HEK293T (cell line): ENCODE data around the gene DAO.
"Not testable (repeated sequence)": the region's sequence is repeated elsewhere in the genome, so short reads cannot be mapped to it uniquely, and the experiment has no call there.

ENCODE experiments used
- CTCF ChIA-PET: fragments of 350-600 bp; formaldehyde crosslinking; extraction: SDS; loops from one replicate; lab custom pipeline; 2021; ENCODE audit warnings: antibody characterized with exemption, inconsistent platforms; lab: Yijun Ruan, JAX
- POLR2A ChIA-PET: fragments of 350-600 bp; formaldehyde crosslinking; extraction: SDS; loops from one replicate; lab custom pipeline; 2020; ENCODE audit warnings: antibody characterized with exemption, inconsistent platforms; lab: Yijun Ruan, JAX
- DNase-seq: peaks from one replicate; pipeline ENCODE4 v3.0.0; 2012; ENCODE audit warnings: mixed read lengths; ENCODE audit errors: extremely low spot score
- ARNT ChIP-seq: fragments of 450-650 bp; IDR thresholded peaks from 2 replicates; pipeline ENCODE4 v1.6.1; 2017; ENCODE audit warnings: mild to moderate bottlenecking
- BHLHE40 ChIP-seq: fragments of 450-650 bp; IDR thresholded peaks from 2 replicates; pipeline ENCODE4 v1.6.1; 2016; ENCODE audit warnings: mild to moderate bottlenecking, moderate library complexity, borderline replicate concordance
- CTBP1 ChIP-seq: fragments of 450-650 bp; IDR thresholded peaks from 2 replicates; pipeline ENCODE4 v1.6.1; 2016; ENCODE audit warnings: borderline replicate concordance
- ELF4 ChIP-seq: fragments of 450-650 bp; IDR thresholded peaks from 2 replicates; pipeline ENCODE4 v1.6.1; 2017; ENCODE audit warnings: antibody characterized with exemption
- FOXA1 ChIP-seq: fragments of 450-650 bp; IDR thresholded peaks from 2 replicates; pipeline ENCODE4 v1.6.1; 2016; ENCODE audit warnings: mild to moderate bottlenecking
- FOXK2 ChIP-seq: fragments of 450-650 bp; IDR thresholded peaks from 2 replicates; pipeline ENCODE4 v1.6.1; 2016; ENCODE audit warnings: mild to moderate bottlenecking
- FOXM1 ChIP-seq: fragments of 450-650 bp; IDR thresholded peaks from 2 replicates; pipeline ENCODE4 v1.6.1; 2017; ENCODE audit warnings: mild to moderate bottlenecking, borderline replicate concordance
- HDGF ChIP-seq: fragments of 450-650 bp; IDR thresholded peaks from 2 replicates; pipeline ENCODE4 v1.6.1; 2017; ENCODE audit warnings: antibody characterized with exemption, borderline replicate concordance
- L3MBTL2 ChIP-seq: fragments of 450-650 bp; conservative IDR thresholded peaks from 2 replicates; pipeline ENCODE4 v1.6.1; 2016; ENCODE audit warnings: mild to moderate bottlenecking
- LEF1 ChIP-seq: fragments of 450-650 bp; IDR thresholded peaks from 2 replicates; pipeline ENCODE4 v1.6.1; 2017; ENCODE audit warnings: mild to moderate bottlenecking, borderline replicate concordance
- NFRKB ChIP-seq: fragments of 450-650 bp; IDR thresholded peaks from 2 replicates; pipeline ENCODE4 v1.6.1; 2016; ENCODE audit warnings: mild to moderate bottlenecking, moderate library complexity
- SP1 ChIP-seq: fragments of 450-650 bp; IDR thresholded peaks from 2 replicates; pipeline ENCODE4 v1.6.1; 2017
- SUZ12 ChIP-seq: fragments of 450-650 bp; IDR thresholded peaks from 2 replicates; pipeline ENCODE4 v1.6.1; 2016; ENCODE audit warnings: mild to moderate bottlenecking
- TARDBP ChIP-seq: fragments of 450-650 bp; IDR thresholded peaks from 2 replicates; pipeline ENCODE4 v1.6.1; 2016
- ZNF384 ChIP-seq: fragments of 450-650 bp; IDR thresholded peaks from 2 replicates; pipeline ENCODE4 v1.6.1; 2016
- TF ChIP-seq, protein P1 (sequence below): fragments of 450-650 bp; IDR thresholded peaks from 2 replicates; pipeline ENCODE4 v1.6.1; 2016

The DAO gene

DNA sequence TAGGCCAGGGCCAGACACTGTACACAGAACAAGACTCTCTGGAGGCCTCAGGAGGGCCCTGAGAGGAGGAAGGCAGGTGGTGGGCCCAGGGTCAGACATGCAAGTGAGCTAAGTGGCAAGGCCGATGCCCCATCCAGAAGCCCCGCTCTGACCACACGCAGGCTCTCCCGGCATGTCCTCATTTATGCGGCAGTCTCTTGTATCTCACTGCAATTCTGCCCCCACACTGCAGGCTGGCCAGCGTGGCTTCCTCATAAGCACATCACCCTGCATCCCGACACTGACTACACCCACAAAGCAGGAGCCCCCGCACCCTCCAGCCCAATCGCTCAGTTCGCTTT is 40.0 kb upstream of the DAO start:
- TF ChIP-seq FOXM1, result no peak
- no peak for TF ChIP-seq ELF4
- TF ChIP-seq ZNF384, result no peak
- TF ChIP-seq NFRKB, result no peak
- TF ChIP-seq SUZ12, result no peak
- no peak for TF ChIP-seq FOXK2
- TF ChIP-seq SP1, result no peak
- no peak for TF ChIP-seq L3MBTL2
- no peak for TF ChIP-seq TARDBP
- TF ChIP-seq BHLHE40, result no peak
- TF ChIP-seq, protein P1, sequence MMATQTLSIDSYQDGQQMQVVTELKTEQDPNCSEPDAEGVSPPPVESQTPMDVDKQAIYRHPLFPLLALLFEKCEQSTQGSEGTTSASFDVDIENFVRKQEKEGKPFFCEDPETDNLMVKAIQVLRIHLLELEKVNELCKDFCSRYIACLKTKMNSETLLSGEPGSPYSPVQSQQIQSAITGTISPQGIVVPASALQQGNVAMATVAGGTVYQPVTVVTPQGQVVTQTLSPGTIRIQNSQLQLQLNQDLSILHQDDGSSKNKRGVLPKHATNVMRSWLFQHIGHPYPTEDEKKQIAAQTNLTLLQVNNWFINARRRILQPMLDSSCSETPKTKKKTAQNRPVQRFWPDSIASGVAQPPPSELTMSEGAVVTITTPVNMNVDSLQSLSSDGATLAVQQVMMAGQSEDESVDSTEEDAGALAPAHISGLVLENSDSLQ, result no peak
- TF ChIP-seq FOXA1, result no peak
- TF ChIP-seq LEF1, result no peak
- TF ChIP-seq HDGF, result no peak
- TF ChIP-seq ARNT, result no peak
- TF ChIP-seq CTBP1, result no peak
- DNase-seq, result no peak
- POLR2A ChIA-PET, result no interaction called here
- CTCF ChIA-PET, result no interaction called here

DNA sequence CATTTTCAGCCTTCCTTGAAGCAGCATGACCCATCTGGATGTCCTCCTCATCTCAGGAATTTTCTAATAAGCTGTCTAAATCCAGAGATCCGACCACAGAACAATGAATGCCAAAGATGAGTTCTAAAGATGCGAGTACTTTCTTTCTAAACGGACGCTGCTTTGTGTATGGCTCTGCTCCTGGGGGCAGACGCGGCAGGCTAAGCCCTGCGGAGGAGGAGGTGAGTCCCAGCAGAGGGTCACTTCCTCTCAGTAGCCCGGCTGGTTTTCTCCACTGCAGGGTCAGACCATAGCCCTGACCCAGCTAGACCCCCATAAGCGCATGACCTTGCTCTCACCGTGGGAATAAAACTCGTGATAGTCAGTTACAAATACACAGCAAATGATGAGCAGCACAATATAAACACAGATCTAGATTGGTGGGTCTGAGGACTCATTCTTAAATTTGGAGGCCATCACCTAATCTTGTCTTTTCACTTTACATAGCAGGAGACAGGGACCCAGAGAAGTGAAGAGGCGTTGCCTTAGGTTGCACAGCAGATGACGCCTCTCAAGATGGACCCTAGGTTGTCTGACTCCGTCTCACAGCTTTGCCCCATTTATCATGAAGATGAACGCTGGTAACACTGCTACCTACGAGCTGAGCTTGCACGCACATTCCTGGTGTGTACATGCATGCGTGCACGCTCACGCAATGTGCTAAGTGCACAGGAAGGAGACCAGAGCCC is 39.1 kb upstream of the DAO start:
- no peak for DNase-seq
- POLR2A ChIA-PET, result no interaction called here
- TF ChIP-seq ZNF384 (no peak), CTBP1 (no peak), NFRKB (no peak), HDGF (no peak), TARDBP (no peak), SUZ12 (no peak), SP1 (no peak), FOXK2 (no peak), FOXA1 (no peak), LEF1 (no peak), ARNT (no peak), BHLHE40 (no peak), FOXM1 (no peak)
- TF ChIP-seq, protein P1, result no peak
- CTCF ChIA-PET, result no interaction called here

DNA sequence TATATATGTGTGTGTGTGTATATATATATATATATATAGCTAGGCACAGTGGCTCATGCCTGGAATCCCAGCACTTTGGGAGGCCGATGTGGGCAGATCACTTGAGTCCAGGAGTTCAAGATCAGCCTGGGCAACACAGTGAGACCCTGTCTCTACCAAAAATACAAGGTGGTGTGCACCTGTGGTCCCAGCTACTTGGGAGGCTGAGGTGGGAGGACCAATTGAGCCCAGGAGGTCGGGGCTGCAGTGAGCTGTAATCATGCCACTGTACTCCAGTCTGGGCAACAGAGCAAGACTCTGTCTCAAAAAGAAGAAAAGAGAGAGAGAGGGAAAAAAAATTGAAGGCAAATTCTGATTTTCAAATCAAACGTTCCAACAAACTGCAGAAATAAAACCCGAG is 38.1 kb upstream of the DAO start:
- POLR2A ChIA-PET, CTCF ChIA-PET, DNase-seq: not testable (repeated sequence)

DNA sequence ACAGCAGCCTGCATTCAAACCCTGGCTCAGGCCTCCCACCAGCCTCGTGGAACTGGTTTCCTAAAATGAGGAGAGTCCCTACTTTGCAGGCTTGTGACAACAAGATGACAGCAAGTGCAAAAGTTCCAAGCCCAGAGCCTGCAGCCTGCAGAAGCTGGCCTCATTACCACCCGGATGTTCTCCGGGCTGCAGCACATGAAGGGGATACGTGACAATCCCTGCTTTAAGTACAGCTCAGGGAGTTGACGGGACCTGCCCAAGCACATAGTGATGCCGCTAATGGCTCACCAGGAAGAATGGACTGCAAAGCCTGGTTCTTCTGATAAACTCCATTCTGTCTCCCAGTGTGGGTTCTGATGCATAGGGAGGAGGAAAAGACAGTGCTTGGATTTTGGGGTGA is 37.5 kb upstream of the DAO start:
- POLR2A ChIA-PET, result no interaction called here
- CTCF ChIA-PET, result no interaction called here
- no peak for DNase-seq
- TF ChIP-seq SP1 (no peak), L3MBTL2 (no peak), FOXA1 (no peak), ZNF384 (no peak), HDGF (no peak)

DNA sequence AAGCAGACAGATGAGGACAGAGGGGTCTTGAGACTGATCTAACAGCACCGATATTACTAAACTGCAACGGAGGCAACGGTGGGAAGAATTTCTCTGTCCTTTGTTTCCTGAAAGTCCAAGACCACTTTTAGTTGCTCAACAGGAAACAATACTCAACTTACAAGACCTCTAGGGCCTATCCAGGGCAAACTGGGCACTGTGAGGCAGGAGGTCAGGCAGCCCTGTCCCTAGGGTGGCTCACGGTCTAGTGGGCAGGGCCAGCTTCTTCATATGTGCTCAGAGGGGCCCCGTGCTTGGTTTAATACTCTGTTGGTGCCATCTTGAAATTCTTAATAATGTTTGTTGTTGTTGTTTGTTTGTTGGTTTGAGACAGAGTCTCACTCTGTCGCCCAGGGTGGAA is 36.7 kb upstream of the DAO start:
- TF ChIP-seq FOXM1, result no peak
- TF ChIP-seq CTBP1, result no peak
- TF ChIP-seq ZNF384, result no peak
- TF ChIP-seq FOXK2, result no peak
- no peak for TF ChIP-seq ELF4
- CTCF ChIA-PET, result no interaction called here
- POLR2A ChIA-PET, result no interaction called here

DNA sequence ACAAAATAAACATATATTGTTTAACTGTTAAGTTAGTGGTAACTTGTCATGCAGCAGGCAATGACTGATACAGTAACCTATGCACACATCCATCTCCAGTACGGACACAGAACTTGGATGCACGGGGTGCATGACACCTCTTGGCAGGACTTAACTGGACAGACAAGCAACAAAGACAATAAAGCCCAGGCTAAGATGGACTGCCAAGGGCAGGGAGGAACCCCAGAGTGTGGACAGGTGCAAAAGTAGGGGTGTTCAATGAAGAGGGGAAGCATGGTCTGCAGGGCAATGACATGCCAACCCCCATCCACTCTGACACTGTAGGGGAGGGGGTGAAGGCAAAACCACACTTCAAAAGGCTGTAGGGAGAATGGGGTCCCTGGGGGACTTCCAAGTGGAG is 34.2 kb upstream of the DAO start:
- ChIA-PET POLR2A (no interaction called here), CTCF (no interaction called here)
- DNase-seq, result no peak
- TF ChIP-seq CTBP1, result no peak
- no peak for TF ChIP-seq ARNT
- TF ChIP-seq TARDBP, result no peak
- no peak for TF ChIP-seq BHLHE40
- no peak for TF ChIP-seq HDGF
- no peak for TF ChIP-seq FOXA1
- TF ChIP-seq FOXM1, result no peak
- no peak for TF ChIP-seq L3MBTL2
- TF ChIP-seq, protein P1, result no peak

More for the DNA sequence above, 36.7 kb upstream of the DAO start:
- no peak for DNase-seq

DNA sequence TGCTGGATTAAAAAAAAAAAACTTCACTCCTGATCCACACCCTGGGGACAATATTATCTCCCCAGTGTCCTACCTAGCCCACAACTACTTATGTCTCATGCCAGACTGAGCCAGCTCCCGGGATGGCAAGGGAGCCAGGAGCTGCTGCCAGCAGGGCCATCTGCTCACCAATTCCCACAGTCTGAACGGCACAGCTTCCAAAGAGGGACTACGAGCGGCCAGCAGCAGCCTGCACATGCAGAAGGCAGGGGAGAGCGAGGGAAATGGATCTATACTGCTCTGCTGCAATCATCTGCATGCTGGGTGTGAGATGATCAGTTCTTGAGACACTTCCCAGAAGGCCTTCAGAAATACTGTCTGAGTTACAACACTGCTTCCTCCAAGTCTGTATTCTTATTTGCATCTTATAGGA is 33.6 kb upstream of the DAO start:
- POLR2A ChIA-PET, result no interaction called here
- no peak for TF ChIP-seq NFRKB
- no peak for TF ChIP-seq FOXM1
- no peak for TF ChIP-seq SUZ12
- TF ChIP-seq ELF4, result no peak
- no peak for TF ChIP-seq TARDBP
- no peak for TF ChIP-seq LEF1
- TF ChIP-seq CTBP1, result no peak
- TF ChIP-seq HDGF, result no peak
- TF ChIP-seq FOXA1, result no peak
- no peak for TF ChIP-seq ARNT
- TF ChIP-seq, protein P1, result no peak
- no peak for TF ChIP-seq L3MBTL2
- no peak for TF ChIP-seq ZNF384
- TF ChIP-seq FOXK2, result no peak
- TF ChIP-seq BHLHE40, result no peak
- no peak for TF ChIP-seq SP1
- CTCF ChIA-PET, result no interaction called here
- DNase-seq, result no peak
